Endothelial cell of hepatic sinusoid (primary cell): ENCODE measurements around the gene ZBTB20.
"Not testable (repeated sequence)": the region's sequence is repeated elsewhere in the genome, so short reads cannot be mapped to it uniquely, and the experiment has no call there.

Experiments
- in situ Hi-C: cut with HindIII; loops from 2 replicates; pipeline ENCODE4 v1.10.0; 2017; ENCODE audit warnings: low sequenced_read_pairs

ZBTB20 gene

GRCh38 chr3:115146418-115147328 lies at the start of gene ZBTB20:
TSS of gene ZBTB20 (minus strand) at chr3:115147288.
- in situ Hi-C loops, result no loop called here

DNA sequence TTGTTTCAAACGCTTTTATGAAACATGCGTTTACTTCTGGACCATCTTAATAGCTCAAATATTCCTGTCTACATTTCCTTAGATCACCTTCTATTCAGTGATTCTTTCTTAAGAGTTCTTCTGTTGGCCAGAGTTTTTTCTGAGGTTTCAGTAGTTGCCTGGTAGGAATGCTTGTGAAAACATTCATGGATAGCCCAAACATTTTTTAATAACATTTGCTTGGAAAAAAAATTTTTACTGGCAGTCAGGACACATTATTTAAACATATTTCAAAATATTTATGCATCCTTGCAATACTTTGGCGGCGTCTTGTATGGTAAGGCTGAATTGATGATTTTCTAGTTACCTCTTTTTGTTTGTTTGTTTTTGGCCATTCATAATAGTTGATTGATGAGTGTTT lies 47.4 kb upstream of the ZBTB20 start:
- in situ Hi-C loops, result no loop called here

- in situ Hi-C loops, result no loop called here
Observed at GRCh38 chr3:115190747-115191146, 43.7 kb upstream of the ZBTB20 start.

DNA sequence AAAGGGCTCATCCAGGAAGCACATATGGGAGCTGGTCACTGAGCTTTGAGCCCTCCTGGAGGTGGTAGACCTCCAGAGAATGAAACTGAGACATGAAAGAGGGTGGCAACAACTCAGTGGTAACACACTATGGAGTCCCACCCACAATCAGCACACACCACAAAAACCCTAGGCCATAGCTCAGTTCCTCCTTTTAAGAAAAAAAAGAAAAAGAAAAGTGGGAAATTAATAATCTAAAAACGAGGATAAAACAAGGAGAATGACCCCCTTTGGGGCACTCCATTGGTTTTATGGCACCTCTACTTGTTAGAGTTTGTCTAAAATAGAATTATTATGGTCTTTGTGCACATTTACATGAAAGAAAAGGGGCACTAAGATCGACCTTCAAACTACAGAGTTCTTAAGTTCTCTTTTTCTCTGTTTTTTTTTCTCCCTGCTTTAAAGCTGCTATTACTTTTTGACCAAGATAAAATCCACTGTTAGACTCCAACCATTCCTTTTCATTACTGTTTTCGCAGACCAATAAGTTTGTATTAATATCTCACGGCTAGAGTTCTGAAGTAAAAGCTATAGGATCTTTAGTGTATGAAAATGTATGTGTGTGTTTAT lies 40.2 kb upstream of the ZBTB20 start:
- in situ Hi-C loops, result no loop called here

- in situ Hi-C loops, result no loop called here
Observed at GRCh38 chr3:115186351-115187148, 39.5 kb upstream of the ZBTB20 start.

- in situ Hi-C loops, result not testable (repeated sequence)
Observed at GRCh38 chr3:115184859-115185572, 37.9 kb upstream of the ZBTB20 start.

GRCh38 chr3:115178930-115179329 lies 31.8 kb upstream of the ZBTB20 start:
- in situ Hi-C loops, result not testable (repeated sequence)

DNA sequence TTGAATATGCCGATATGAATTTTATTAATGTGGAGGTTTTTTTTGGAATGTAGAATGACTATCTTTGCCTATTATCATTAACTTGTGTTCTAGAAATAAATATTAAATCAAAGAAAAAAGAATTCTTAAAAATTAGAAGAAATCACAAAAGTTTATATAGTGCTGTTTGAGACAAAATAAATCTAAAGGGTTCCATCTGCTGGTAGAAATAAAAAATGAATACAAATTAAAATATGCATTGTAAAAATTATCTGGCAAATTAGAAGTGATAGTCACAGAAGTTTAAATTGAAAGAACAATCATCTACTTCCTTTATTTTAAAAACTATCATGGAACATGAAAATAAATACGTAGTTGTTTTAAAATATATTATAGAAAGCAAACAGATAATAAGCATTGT lies 22.7 kb upstream of the ZBTB20 start:
- in situ Hi-C loops, result no loop called here

DNA sequence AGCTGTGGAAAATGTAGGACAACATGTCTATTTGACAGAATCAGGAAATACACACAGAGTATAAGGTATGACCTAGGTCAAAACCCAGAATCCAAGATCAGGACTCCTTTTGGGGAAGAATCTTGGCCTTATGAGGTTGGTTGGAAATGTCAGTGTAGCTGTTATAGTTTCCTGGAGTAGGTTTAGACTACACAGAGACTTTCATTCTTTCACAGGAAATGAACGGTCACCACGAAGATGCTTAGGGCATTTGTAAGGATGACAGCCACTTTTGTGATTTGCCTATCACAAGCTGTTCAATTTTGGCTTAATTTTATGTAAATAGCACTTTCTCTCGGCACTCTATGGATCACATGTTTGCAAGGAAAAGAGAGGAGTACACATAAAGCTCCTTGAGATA lies 18.6 kb upstream of the ZBTB20 start:
- in situ Hi-C loops, result no loop called here

DNA sequence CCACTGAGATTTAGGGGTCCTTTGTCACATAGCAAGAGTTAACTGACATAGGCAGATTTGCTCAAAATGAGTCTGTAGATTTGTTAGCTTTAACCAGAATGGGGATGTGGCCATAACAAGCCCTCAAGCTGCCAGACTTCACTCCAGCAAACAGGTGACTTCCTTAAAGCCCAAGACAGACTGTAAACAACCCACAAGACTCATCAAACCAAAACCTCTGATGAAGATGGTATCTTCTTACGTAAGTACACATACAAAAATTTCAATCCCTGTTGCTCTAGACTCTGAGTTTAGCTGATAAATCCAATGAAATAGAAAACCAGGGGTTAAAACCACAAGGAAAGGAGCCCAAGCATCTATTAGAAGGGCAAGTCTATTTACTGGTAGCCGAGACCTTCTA lies 18.2 kb upstream of the ZBTB20 start:
- in situ Hi-C loops, result no loop called here

DNA sequence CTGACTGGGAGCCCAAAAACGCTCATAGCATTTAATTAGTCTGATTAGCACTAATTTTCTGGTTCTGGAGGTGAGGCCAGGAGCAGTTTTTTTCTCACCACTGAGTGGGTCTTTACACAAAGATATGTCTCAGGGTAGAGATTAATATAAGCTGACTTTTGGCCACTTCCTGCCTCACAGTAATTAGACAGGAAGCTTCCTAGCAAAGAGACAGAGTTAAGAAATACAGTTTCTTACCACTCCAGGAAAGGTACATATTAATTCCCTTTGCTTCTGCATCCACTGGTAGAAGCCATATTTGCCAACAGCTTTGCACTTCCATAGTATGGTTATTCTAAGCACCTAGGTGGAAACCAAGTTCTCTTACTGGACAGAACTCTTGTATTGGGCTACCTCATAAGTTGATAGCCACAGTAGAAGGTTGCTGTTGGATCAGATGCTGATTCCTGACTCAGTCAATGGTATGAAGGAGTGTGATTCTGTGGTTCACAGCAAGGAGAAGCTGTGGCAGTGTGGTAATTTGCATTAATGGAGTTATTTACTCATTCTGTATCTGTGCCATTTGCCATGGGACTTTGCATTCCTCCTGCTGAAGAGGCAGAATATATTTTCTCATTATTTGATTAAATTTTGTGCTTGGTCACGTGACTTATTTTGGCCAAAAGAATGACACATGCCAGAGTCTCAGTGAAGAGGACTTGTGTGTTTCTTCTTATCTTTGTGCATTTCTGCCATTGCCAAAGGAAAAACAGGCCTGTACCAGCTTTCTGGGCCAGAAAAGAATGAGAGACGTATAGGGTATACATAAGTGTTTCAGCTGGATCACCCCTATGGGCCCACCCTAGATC lies 17.5 kb upstream of the ZBTB20 start:
- in situ Hi-C loops, result no loop called here

DNA sequence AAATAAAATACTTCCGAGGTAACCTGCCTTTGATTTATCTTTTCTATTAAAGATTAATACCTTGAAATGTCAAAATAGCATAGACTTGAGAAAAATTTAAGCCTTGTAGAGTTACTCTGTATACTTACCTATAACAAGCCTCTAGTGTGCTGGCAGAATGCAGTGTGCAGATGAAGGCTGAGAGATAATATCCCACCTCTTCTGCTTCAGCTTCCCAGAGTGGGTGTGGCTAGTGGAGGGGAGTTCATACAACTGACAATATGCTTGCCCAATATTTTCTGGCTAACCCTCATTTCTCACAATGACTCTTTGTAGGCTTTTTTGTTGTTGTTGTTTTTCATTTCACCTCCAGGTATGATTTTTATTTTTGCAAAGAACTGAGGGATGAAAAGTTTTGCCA lies 15.7 kb upstream of the ZBTB20 start:
- in situ Hi-C loops, result no loop called here

DNA sequence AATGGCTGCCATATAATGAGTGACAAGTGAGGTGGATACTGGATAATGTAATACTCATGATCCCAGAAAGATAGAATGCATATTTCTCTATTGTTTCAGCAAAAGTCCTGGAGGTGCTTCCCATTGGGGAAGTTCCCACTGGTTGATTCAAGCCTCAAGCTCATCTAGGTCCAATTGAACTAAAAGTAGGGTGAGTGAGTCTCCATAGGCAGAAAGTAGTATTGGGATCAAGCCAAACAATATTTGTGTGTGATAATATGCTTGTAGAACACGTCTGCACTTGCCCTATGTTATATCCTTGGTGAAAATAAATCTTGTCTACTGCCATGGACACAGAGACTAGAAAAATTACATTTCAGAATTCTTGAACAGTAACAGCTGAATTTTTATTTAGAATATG lies 14.8 kb upstream of the ZBTB20 start:
- in situ Hi-C loops, result no loop called here

DNA sequence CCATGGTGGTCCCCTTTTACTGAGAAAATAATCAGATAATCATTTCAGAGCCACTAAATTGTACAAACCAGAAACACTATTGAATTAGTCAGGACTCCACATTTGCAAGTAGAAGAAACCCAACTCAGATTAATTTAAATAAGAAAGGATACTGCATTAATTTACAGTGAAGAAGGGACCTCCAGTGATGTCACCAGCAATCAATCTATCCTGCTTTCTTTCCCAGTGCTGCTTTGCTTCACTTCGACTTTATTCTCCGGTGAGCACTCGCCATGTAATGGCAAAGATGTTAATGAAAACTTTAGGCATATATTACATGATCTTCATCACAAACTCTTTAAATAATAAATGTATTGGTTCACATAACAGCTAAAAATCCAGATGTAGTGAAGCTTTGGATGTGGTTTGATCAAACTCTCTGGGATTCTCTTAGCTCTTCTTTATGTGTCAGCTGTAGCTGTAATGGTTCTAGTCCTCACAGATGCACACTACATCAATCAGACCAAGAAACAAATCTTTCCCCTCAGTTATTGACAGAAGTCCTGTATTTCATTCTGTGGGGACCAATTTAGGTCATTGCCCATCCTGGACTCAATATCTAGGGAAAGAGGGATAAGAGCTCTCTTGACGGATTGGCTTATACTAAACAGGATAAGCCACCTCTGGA lies 14.2 kb upstream of the ZBTB20 start:
- in situ Hi-C loops, result no loop called here

- in situ Hi-C loops, result no loop called here
Observed at GRCh38 chr3:115160295-115160694, 13.2 kb upstream of the ZBTB20 start.

GRCh38 chr3:115156046-115156654 lies 9.1 kb upstream of the ZBTB20 start:
- in situ Hi-C loops, result no loop called here

DNA sequence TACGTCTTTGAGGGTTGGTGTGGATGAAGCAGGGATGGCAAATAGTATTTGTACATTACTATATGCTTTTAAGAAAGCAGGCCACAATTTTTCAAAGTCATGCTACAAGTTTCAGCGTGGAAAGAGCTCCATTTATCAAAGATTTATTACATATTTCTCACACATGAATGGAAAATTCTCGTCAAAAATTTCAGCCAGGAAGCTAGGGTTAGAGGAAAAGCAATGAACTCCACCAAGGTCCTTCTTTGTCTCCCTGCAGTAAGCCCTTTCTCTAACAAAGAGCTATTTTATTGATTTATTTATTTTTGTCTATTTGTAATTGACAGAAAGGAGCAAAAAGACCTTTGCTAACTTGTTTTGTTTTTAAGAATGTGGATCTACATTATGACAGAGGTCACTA lies 7.5 kb upstream of the ZBTB20 start:
- in situ Hi-C loops, result no loop called here

- in situ Hi-C loops, result no loop called here
Observed at GRCh38 chr3:115151921-115152320, 4.8 kb upstream of the ZBTB20 start.

GRCh38 chr3:115148142-115148790 lies 1.2 kb upstream of the ZBTB20 start:
- in situ Hi-C loops, result no loop called here
